ENCODE results near the gene SEC22C.
"Not testable (repeated sequence)": the region's sequence is repeated elsewhere in the genome, so short reads cannot be mapped to it uniquely, and the experiment has no call there.

Gene SEC22C

GRCh38 chr3:42581709-42582473 lies at the start of gene SEC22C:
TSS of gene SEC22C (minus strand) at chr3:42581967. CDS start at chr3:42569046, 12,921 bp downstream.
- peak; percentile 95 for DNase-seq

- no peak for DNase-seq
Measured at GRCh38 chr3:42613462-42613861, 31.7 kb upstream of the SEC22C start.

GRCh38 chr3:42612928-42613327 lies 31.2 kb upstream of the SEC22C start:
- no peak for DNase-seq

- DNase-seq, result peak; percentile 10
Measured at GRCh38 chr3:42612217-42612616, 30.4 kb upstream of the SEC22C start.

GRCh38 chr3:42610976-42611375 lies 29.2 kb upstream of the SEC22C start:
- DNase-seq, result no peak

GRCh38 chr3:42608581-42608980 lies 26.8 kb upstream of the SEC22C start:
- no peak for DNase-seq

GRCh38 chr3:42605546-42606173 lies 23.9 kb upstream of the SEC22C start:
- DNase-seq, result peak; percentile 21

- no peak for DNase-seq
Measured at GRCh38 chr3:42602961-42603360, 21.2 kb upstream of the SEC22C start.

- peak; percentile 64 for DNase-seq
Measured at GRCh38 chr3:42601896-42602581, 20.3 kb upstream of the SEC22C start.

- peak; percentile 55 for DNase-seq
Measured at GRCh38 chr3:42600958-42601675, 19.4 kb upstream of the SEC22C start.

- DNase-seq, result peak; percentile 98
Measured at GRCh38 chr3:42600111-42600957, 18.6 kb upstream of the SEC22C start, which contains the start of gene NKTR. TSS of gene NKTR (plus strand) at chr3:42600686. CDS start at chr3:42601007, 321 bp downstream.

GRCh38 chr3:42597098-42597497 lies 15.3 kb upstream of the SEC22C start:
- not testable (repeated sequence) for DNase-seq

GRCh38 chr3:42595682-42596081 lies 13.9 kb upstream of the SEC22C start:
- no peak for DNase-seq

GRCh38 chr3:42593635-42594034 lies 11.9 kb upstream of the SEC22C start:
- no peak for DNase-seq

GRCh38 chr3:42591811-42592210 lies 10.0 kb upstream of the SEC22C start:
- DNase-seq, result no peak

GRCh38 chr3:42590989-42591756 lies 9.4 kb upstream of the SEC22C start:
- DNase-seq, result no peak

- DNase-seq, result no peak
Measured at GRCh38 chr3:42589382-42590109, 7.8 kb upstream of the SEC22C start.

GRCh38 chr3:42588625-42589024 lies 6.9 kb upstream of the SEC22C start:
- DNase-seq, result no peak

GRCh38 chr3:42582474-42583070 lies 805 bp upstream of the SEC22C start:
- peak; percentile 49 for DNase-seq

- DNase-seq, result no peak
Measured at GRCh38 chr3:42581400-42581708, 413 bp downstream of the SEC22C start.
